Gastrocnemius medialis (tissue), 4 donors: ENCODE measurements around the gene DEGS2. TPM values are rescaled to one million over a fixed set of nuclear protein-coding genes. Genes with fewer than 3 reads are reported as not detected.

Source experiments
- ATAC-seq, 2 donors: fragments of 150-250 bp; one replicate each; pipeline ENCODE4 v1.9.1; 2016
- DNase-seq, 2 donors: peaks; one replicate each; pipeline ENCODE4 v3.0.0-alpha.2; 2019
- H3K27ac ChIP-seq, 4 donors: fragments of 200-600 bp; sonication (generic); 1 replicate in 1 of 4; 2 replicates in 3 of 4; pipeline ENCODE4 v1.5.1; 2016 to 2018; ENCODE audit warnings: mild to moderate bottlenecking in 2 of 4, moderate library complexity in 1 of 4
- H3K27me3 ChIP-seq, 3 donors: fragments of 200-600 bp; sonication (generic) in 2 of 3; 1 replicate in 1 of 3; 2 replicates in 2 of 3; pipeline versions ENCODE4 v1.5.1 to v1.6.0; 2016 to 2019; ENCODE audit warnings: mild to moderate bottlenecking in 1 of 3, moderate library complexity in 1 of 3
- H3K36me3 ChIP-seq, 2 donors: fragments of 200-600 bp; sonication (generic) in 1 of 2; one replicate each; pipeline ENCODE4 v1.5.1; 2017 to 2018
- H3K4me1 ChIP-seq, 2 donors: fragments of 200-600 bp; sonication (generic) in 1 of 2; one replicate each; pipeline ENCODE4 v1.5.1; 2016 to 2017; ENCODE audit warnings: mild to moderate bottlenecking in 2 of 2
- H3K4me3 ChIP-seq, 4 donors: fragments of 200-600 bp; sonication (generic) in 3 of 4; 1 replicate in 1 of 4; 2 replicates in 3 of 4; pipeline ENCODE4 v1.5.1; 2016 to 2019; ENCODE audit warnings: mild to moderate bottlenecking in 2 of 4
- H3K9me3 ChIP-seq, 3 donors: fragments of 200-600 bp; sonication (generic) in 2 of 3; 1 replicate in 1 of 3; 2 replicates in 2 of 3; pipeline ENCODE4 v1.5.1; 2016 to 2019
- POLR2A ChIP-seq, 2 donors: fragments of 450-650 bp; IDR thresholded peaks; one replicate each; pipeline ENCODE4 v1.6.1; 2017; ENCODE audit warnings: antibody characterized with exemption in 2 of 2, mild to moderate bottlenecking in 2 of 2, moderate library complexity in 2 of 2
- in situ Hi-C, 4 donors: fragments of 200-750 bp; cut with MboI; loops; one replicate each; pipeline versions ENCODE4 v1.15.0 to v1.8.0; 2017; ENCODE audit warnings: low sequenced_read_pairs in 4 of 4
- intact Hi-C: fragments of 100-400 bp; cut with DNase I; formaldehyde crosslinking; loops from one replicate; pipeline ENCODE4 v1.15.1; 2023; ENCODE audit warnings: low total_unique reads
- microRNA counts, 2 donors: library from miRNA; unstranded; fragments of <30 nt; microRNA quantifications; one replicate each; lab custom pipeline; 2016
- microRNA-seq, 2 donors: library from miRNA; unstranded; fragments of <30 nt; microRNA quantifications; one replicate each; pipeline ENCODE4, GENCODE V29; 2016; ENCODE audit warnings: borderline replicate concordance in 2 of 2
- total RNA-seq, 4 donors: library from RNA; depleted of rRNA; stranded (reverse); fragments of >200 nt; gene quantifications; one replicate each; pipeline versions ENCODE4 v1.1.0 to v1.2.3, GENCODE V29; 2016
- TF ChIP-seq, protein P1 (sequence below), 5 experiments: fragments of 450-650 bp in 3 of 5; fragments of 200-600 bp in 2 of 5; sonication (generic) in 2 of 5; IDR thresholded peaks in 4 of 5; conservative IDR thresholded peaks in 1 of 5; 1 replicate in 4 of 5; 2 replicates in 1 of 5; pipeline ENCODE4 v1.5.1; 2016 to 2019; ENCODE audit warnings: antibody characterized with exemption in 5 of 5, mild to moderate bottlenecking in 3 of 5, moderate library complexity in 3 of 5

Gene DEGS2
- total RNA-seq, 4 donors from 2014 or later = 0.22 to 0.75 (median 0.66) TPM; not detected in 1

DNA sequence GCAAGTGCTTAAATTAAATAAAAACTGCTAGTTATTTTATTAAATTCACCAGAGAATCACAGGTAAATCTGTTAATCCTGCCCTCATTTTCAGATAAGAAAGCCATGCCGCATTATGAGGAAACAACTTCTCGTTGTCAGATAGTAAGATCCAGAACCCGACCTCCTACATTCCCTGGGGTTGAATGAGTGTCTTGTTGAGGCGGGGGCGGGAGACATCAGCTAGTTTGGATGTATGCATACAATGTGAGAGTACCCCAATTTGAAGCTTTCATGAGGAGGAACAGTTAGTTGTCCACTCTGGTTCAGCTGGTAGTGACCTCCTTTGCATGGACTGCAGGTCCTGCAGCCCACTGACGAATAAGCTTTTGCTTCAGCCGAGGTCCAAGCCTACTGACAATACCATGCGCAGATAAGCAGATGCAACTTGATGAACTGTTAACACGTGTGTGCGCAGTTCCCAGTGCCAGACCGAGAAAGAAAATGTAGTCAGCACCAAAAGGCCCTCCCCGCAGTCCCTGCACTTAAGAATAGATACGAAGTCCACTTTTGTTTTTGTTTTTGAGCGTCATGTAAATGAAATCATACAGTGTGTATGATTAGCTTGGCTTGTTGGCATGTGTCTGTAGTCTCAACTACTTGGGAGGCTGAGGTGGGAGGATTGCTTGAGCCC lies 59.3 kb downstream of the DEGS2 start:
- Histone ChIP-seq H3K27me3 (no peaks in the 10 kb centered on the region), H3K4me3 (no peak overlapping the region), H3K36me3 (no peaks in the 10 kb centered on the region), H3K4me1 (peaks cover 9 to 20% of the 10 kb centered on the region in 2 donors), H3K9me3 (no peaks in the 10 kb centered on the region), H3K27ac (no peak overlapping the region)
- ATAC-seq (no peak), DNase-seq (no peak)
- no peak for TF ChIP-seq POLR2A (IDR thresholded peaks at IDR 0.05)
- TF ChIP-seq, protein P1, sequence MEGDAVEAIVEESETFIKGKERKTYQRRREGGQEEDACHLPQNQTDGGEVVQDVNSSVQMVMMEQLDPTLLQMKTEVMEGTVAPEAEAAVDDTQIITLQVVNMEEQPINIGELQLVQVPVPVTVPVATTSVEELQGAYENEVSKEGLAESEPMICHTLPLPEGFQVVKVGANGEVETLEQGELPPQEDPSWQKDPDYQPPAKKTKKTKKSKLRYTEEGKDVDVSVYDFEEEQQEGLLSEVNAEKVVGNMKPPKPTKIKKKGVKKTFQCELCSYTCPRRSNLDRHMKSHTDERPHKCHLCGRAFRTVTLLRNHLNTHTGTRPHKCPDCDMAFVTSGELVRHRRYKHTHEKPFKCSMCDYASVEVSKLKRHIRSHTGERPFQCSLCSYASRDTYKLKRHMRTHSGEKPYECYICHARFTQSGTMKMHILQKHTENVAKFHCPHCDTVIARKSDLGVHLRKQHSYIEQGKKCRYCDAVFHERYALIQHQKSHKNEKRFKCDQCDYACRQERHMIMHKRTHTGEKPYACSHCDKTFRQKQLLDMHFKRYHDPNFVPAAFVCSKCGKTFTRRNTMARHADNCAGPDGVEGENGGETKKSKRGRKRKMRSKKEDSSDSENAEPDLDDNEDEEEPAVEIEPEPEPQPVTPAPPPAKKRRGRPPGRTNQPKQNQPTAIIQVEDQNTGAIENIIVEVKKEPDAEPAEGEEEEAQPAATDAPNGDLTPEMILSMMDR (IDR thresholded peaks at IDR 0.05 in 4 of 5, conservative IDR thresholded peaks at IDR 0.05 in 1 of 5) = no peak
- in situ Hi-C loops (loop anchor here in 2 of 4 donors (5.0 to 10.0 kb wide), 2 partner anchors 115 to 118 kb away; no protein-coding TSS in a partner anchor), intact Hi-C loops (no loop called here)

DNA sequence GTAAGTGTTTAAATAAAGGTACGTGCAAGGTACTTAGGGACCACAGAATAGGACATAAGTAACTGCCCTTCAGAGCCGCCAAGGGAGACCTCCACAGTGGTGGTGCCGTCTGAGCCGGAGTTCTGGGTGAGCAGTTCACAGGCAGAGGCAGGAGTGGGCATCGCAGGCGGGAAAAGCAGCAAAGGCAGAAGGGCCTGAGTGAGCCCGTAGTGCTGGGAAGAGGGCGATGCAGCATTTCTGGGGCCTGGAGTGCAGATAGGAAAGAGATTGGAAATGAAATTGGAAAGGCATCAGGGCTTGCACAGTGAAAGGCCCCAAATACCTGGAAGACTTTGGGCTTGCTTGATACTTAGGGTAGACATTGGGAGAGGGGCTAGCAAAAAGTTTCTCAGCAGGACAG lies 61.3 kb downstream of the DEGS2 start:
- intact Hi-C loops = no loop called here
- no peak for DNase-seq
- no peak for ATAC-seq

GRCh38 chr14:100096656-100097055 lies 62.8 kb downstream of the DEGS2 start:
- no peak for TF ChIP-seq POLR2A (IDR thresholded peaks at IDR 0.05)
- TF ChIP-seq, protein P1 (IDR thresholded peaks at IDR 0.05 in 4 of 5, conservative IDR thresholded peaks at IDR 0.05 in 1 of 5) = no peak
- intact Hi-C loops (no loop called here), in situ Hi-C loops (no loop called here)
- no peaks in the 10 kb centered on the region for H3K27me3 ChIP-seq
- H3K27ac ChIP-seq = no peak overlapping the region
- ATAC-seq (no peak), DNase-seq (no peak)
- H3K4me3 ChIP-seq = no peak overlapping the region
- no peaks in the 10 kb centered on the region for H3K36me3 ChIP-seq
- H3K9me3 ChIP-seq = no peaks in the 10 kb centered on the region
- no peaks in the 10 kb centered on the region for H3K4me1 ChIP-seq

More for the DNA sequence above, 61.3 kb downstream of the DEGS2 start:
- H3K4me1 ChIP-seq = peaks cover 0 to under 1% of the 10 kb centered on the region in 2 donors
- no peak overlapping the region for H3K27ac ChIP-seq
- H3K36me3 ChIP-seq = no peaks in the 10 kb centered on the region
- H3K9me3 ChIP-seq = no peaks in the 10 kb centered on the region
- TF ChIP-seq, protein P1 (IDR thresholded peaks at IDR 0.05 in 4 of 5, conservative IDR thresholded peaks at IDR 0.05 in 1 of 5) = no peak
- in situ Hi-C loops = no loop called here
- H3K27me3 ChIP-seq = no peaks in the 10 kb centered on the region
- H3K4me3 ChIP-seq = no peak overlapping the region

MicroRNAs within 50 kb of the gene (microRNA counts, 767-probe panel; counts per million panel counts)
- microRNA hsa-miR-151b (lab: Ali Mortazavi, UCI) (356 to 448 counts per million in 2 donors), microRNA hsa-miR-342-3p (lab: Ali Mortazavi, UCI) (9,475 to 9,869 counts per million in 2 donors), microRNA hsa-miR-342-5p (lab: Ali Mortazavi, UCI) (356 to 448 counts per million in 2 donors)

Small RNAs within 50 kb of the gene (microRNA-seq; reads per million reads assigned to microRNA genes)
- 69.2 to 76.9 reads per million in 2 donors for gene MIR151B
- gene MIR342 = 1,174 to 1,541 reads per million in 2 donors

Other genes starting within 250 kb of the DEGS2 start
- gene EVL, start 94.2 kb downstream of the DEGS2 start, total RNA-seq = 10 to 100 TPM in 1 of 4 donors, 1 to 10 TPM in 3; 5.8 to 14.3 (median 9.5) TPM
- gene YY1, start 79.5 kb upstream of the DEGS2 start, total RNA-seq = 10 to 100 TPM; 39.3 to 48.7 (median 43.7) TPM
- 10 to 100 TPM in 2 of 4 donors, 1 to 10 TPM in 2; 9.0 to 17.4 (median 13.4) TPM for gene SLC25A29, start 146.8 kb upstream of the DEGS2 start, total RNA-seq
- 1 to 10 TPM in 1 of 4 donors, under 1 TPM in 1, not detected in 2; 0.46 to 1.3 TPM for gene SLC25A47, start 163.7 kb upstream of the DEGS2 start, total RNA-seq
- gene WDR25, start 216.8 kb upstream of the DEGS2 start, total RNA-seq = 10 to 100 TPM in 2 of 4 donors, 1 to 10 TPM in 2; 5.9 to 12.2 (median 10.4) TPM